Uterus (tissue), 4 donors: ENCODE results near the gene SETBP1. TPM values are rescaled to one million over a fixed set of nuclear protein-coding genes. Genes with fewer than 3 reads are reported as not detected.

Experiments
- DNase-seq, 2 donors: peaks; one replicate each; pipeline ENCODE4 v3.0.0-alpha.2; 2019 to 2020
- H3K27ac ChIP-seq, 2 donors: fragments of 200-600 bp; sonication (generic); 1 replicate in 1 of 2; 2 replicates in 1 of 2; pipeline ENCODE4 v1.5.1; 2016 to 2018
- H3K27me3 ChIP-seq, 2 donors: fragments of 200-600 bp; sonication (generic); one replicate each; pipeline ENCODE4 v1.5.1; 2018 to 2019; ENCODE audit warnings: control low read depth in 1 of 2
- H3K36me3 ChIP-seq, 2 donors: fragments of 200-600 bp; sonication (generic); one replicate each; pipeline ENCODE4 v1.5.1; 2019; ENCODE audit warnings: control low read depth in 1 of 2
- H3K4me1 ChIP-seq, 2 donors: fragments of 200-600 bp; sonication (generic); one replicate each; pipeline ENCODE4 v1.5.1; 2018 to 2019; ENCODE audit warnings: control low read depth in 1 of 2
- H3K4me3 ChIP-seq, 2 donors: fragments of 200-600 bp; sonication (generic); 1 replicate in 1 of 2; 2 replicates in 1 of 2; pipeline ENCODE4 v1.5.1; 2018 to 2019; ENCODE audit warnings: mild to moderate bottlenecking in 1 of 2
- H3K9me3 ChIP-seq, 2 donors: fragments of 200-600 bp; sonication (generic); one replicate each; pipeline ENCODE4 v1.5.1; 2019; ENCODE audit warnings: control low read depth in 1 of 2
- POLR2A ChIP-seq, 2 donors: fragments of 450-650 bp; IDR thresholded peaks; one replicate each; pipeline ENCODE4 v1.6.1; 2016; ENCODE audit warnings: antibody characterized with exemption in 2 of 2, mild to moderate bottlenecking in 1 of 2, moderate library complexity in 1 of 2
- intact Hi-C: fragments of 100-400 bp; cut with DNase I; formaldehyde crosslinking; loops from one replicate; pipeline ENCODE4 v1.15.1; 2023; ENCODE audit warnings: low total_unique reads
- total RNA-seq, 4 donors: library from RNA; depleted of rRNA in 3 of 4; stranded (reverse); fragments of >200 nt in 3 of 4; gene quantifications; one replicate each; pipeline versions ENCODE4 v1.1.0 to v1.2.4, GENCODE V29; 2014 to 2023
- TF ChIP-seq, protein P1 (sequence below), 4 experiments: fragments of 200-600 bp in 2 of 4; fragments of 450-650 bp in 2 of 4; sonication (generic) in 2 of 4; IDR thresholded peaks; one replicate each; pipeline ENCODE4 v1.5.1; 2016 to 2019; ENCODE audit warnings: antibody characterized with exemption in 4 of 4, mild to moderate bottlenecking in 2 of 4, moderate library complexity in 1 of 4
- donor health status: DM: yes; HTN: yes; CAD: no.

Gene SETBP1
- total RNA-seq, 4 donors from 2014 or later = 16.8 to 74.0 (median 36.9) TPM

DNA sequence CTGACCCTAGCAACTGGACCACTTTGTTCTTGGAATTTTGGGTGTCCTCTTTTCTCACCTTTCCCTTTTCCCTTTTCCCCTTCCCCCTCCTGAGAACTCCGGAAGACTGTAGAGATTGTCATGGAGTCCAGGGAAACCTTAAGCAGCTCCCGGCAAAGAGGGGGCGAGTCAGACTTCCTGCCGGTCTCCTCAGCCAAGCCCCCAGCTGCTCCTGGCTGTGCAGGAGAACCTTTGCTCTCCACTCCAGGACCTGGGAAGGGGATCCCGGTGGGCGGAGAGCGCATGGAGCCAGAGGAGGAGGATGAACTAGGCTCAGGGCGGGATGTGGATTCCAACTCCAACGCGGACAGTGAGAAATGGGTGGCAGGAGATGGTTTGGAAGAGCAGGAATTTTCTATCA, 20.5 kb downstream of the SETBP1 start:
- H3K27me3 ChIP-seq = no peaks in the 10 kb centered on the region
- H3K27ac ChIP-seq = peak overlapping the region; percentile 78 to 81
- no peaks in the 10 kb centered on the region for H3K36me3 ChIP-seq
- H3K9me3 ChIP-seq = no peaks in the 10 kb centered on the region
- no peak overlapping the region for H3K4me3 ChIP-seq
- TF ChIP-seq, protein P1, sequence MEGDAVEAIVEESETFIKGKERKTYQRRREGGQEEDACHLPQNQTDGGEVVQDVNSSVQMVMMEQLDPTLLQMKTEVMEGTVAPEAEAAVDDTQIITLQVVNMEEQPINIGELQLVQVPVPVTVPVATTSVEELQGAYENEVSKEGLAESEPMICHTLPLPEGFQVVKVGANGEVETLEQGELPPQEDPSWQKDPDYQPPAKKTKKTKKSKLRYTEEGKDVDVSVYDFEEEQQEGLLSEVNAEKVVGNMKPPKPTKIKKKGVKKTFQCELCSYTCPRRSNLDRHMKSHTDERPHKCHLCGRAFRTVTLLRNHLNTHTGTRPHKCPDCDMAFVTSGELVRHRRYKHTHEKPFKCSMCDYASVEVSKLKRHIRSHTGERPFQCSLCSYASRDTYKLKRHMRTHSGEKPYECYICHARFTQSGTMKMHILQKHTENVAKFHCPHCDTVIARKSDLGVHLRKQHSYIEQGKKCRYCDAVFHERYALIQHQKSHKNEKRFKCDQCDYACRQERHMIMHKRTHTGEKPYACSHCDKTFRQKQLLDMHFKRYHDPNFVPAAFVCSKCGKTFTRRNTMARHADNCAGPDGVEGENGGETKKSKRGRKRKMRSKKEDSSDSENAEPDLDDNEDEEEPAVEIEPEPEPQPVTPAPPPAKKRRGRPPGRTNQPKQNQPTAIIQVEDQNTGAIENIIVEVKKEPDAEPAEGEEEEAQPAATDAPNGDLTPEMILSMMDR (IDR thresholded peaks at IDR 0.05) = no peak
- TF ChIP-seq POLR2A (IDR thresholded peaks at IDR 0.05) = no peak
- intact Hi-C loops = no loop called here
- no peak for DNase-seq
- peaks cover 10 to 11% of the 10 kb centered on the region in 2 donors for H3K4me1 ChIP-seq

DNA sequence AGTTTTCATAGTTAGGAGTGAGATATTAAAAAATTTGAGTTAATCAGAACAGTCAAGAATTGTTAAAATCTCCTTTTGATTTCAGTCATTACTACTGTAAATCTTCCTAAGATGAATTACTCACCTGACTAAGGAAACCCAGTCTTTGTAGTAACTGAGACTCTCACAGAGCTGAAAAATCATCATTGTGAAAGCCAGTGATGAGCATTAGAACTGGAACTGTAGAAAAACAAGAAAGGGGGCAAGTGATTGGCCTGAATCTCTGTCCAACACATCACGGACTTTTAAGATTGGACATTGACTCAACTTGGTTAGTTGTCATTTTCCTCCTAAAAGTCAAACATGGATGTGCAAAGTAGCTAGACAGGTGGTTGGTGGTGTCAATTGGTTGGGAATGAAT, 21.9 kb downstream of the SETBP1 start:
- TF ChIP-seq, protein P1 (IDR thresholded peaks at IDR 0.05) = no peak
- no peak for TF ChIP-seq POLR2A (IDR thresholded peaks at IDR 0.05)
- Histone ChIP-seq H3K36me3 (no peaks in the 10 kb centered on the region), H3K4me1 (peaks cover 0 to 7% of the 10 kb centered on the region in 2 donors), H3K4me3 (no peak overlapping the region), H3K9me3 (no peaks in the 10 kb centered on the region), H3K27ac (no peak overlapping the region), H3K27me3 (no peaks in the 10 kb centered on the region)
- intact Hi-C loops = no loop called here
- no peak for DNase-seq

DNA sequence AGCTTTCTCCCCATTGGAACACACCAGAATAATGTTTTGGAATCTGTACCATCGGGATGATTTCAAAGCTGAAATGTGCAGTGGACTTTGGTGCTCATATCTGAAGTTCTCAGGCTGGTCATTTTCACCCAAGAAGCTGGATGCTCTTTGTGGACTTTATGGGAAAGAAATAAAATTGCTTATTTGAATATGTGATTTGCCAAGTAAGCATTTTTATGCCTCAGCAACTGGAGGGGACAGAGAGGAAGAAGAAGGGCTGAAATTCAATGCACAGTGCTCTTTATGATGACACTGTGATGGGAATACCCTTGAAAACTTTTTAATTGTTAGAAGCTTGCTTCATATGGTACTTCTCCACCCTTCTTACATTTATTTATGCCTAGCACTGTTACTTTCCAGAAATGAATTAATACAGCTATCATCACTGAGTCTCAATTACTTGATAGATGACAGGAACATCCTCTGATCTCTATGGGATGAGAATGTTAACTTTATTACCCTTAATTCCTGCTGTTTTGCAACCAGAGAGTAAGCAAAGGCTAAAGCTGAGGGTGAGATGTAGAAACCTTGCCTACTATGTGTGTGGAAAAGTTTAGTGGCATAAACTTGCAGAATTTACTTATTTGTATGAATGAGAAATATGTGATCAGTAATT, 23.6 kb downstream of the SETBP1 start:
- Histone ChIP-seq H3K27me3 (no peaks in the 10 kb centered on the region), H3K36me3 (no peaks in the 10 kb centered on the region), H3K4me3 (no peak overlapping the region), H3K4me1 (peaks cover 6 to 7% of the 10 kb centered on the region in 2 donors), H3K9me3 (no peaks in the 10 kb centered on the region), H3K27ac (no peak overlapping the region)
- TF ChIP-seq, protein P1 (IDR thresholded peaks at IDR 0.05) = no peak
- TF ChIP-seq POLR2A (IDR thresholded peaks at IDR 0.05) = no peak
- intact Hi-C loops = no loop called here
- DNase-seq = no peak

DNA sequence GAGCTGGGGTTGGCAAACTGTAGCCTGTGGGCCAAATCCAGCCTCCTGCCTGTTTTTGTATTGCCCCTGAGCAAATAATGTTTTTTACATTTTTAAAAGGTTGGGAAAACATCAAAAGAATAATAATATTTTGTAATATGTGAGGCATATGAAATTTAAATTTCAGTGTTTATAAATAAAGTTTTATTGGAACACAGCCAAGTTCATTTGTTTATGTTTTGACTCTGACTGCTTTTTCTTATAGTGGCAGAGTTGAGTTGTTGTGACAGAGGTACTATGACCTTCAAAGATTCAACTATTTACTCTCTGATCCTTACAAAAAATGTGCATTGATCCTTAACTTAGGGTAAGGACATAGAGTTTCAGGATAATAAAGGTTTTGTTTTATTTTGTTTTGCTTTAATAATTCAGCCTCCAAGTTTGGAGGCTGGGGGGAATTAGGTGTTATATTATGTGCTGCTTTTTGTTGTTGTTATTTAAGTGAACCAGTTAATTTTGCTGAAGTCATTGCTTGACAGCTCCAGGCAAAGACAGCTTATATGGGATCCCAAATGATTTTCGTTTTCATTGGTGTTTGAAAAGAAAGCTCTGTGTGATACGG, 24.5 kb downstream of the SETBP1 start:
- DNase-seq = no peak
- no peak overlapping the region for H3K4me3 ChIP-seq
- no peaks in the 10 kb centered on the region for H3K27me3 ChIP-seq
- H3K4me1 ChIP-seq = peaks cover 6 to 7% of the 10 kb centered on the region in 2 donors
- intact Hi-C loops = no loop called here
- no peak for TF ChIP-seq POLR2A (IDR thresholded peaks at IDR 0.05)
- TF ChIP-seq, protein P1 (IDR thresholded peaks at IDR 0.05) = no peak
- H3K36me3 ChIP-seq = no peaks in the 10 kb centered on the region
- H3K9me3 ChIP-seq = no peaks in the 10 kb centered on the region
- H3K27ac ChIP-seq = no peak overlapping the region

DNA sequence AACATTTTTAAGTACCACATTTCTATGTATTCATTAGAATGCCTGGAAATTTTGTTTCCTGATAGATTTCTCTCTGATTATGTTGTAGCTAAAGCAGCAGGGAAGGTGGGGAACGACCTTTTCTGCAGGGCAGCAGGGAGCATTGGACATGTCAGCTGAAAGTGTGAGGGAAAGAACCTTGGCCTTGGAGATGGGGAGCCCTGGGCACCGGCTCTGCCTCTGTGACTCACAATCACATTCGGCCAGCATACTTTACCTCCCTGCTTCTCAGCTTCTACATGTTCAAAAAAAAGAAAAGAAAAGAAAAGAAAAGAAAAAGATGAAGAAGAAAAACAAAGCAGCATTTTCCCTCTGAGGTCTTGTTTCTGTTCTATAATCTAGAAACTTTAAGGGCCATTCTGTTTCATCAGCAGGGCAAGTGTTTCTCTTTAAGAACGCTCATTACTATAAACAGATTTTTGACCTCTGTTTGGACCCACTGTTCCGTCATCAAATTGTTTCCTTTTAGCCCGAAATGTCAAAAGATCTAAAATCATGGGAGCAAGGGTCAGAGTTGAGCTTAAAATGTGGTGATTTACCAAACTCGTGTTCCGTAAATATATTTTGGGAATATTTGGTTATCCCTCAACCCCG, 27.9 kb downstream of the SETBP1 start:
- intact Hi-C loops = no loop called here
- peak overlapping the region; percentile 85 to 91 for H3K27ac ChIP-seq
- H3K36me3 ChIP-seq = no peaks in the 10 kb centered on the region
- H3K9me3 ChIP-seq = no peaks in the 10 kb centered on the region
- TF ChIP-seq POLR2A (IDR thresholded peaks at IDR 0.05) = no peak
- TF ChIP-seq, protein P1 (IDR thresholded peaks at IDR 0.05) = no peak
- H3K4me1 ChIP-seq = peaks cover 0 to 6% of the 10 kb centered on the region in 2 donors
- H3K4me3 ChIP-seq = peak overlapping the region in 1 of 2 donors; percentile 8
- peak; percentile 49 to 63 for DNase-seq
- no peaks in the 10 kb centered on the region for H3K27me3 ChIP-seq
